Upper lobe of left lung (tissue), 4 donors: ENCODE results near the gene RASSF4.

Experiments used
- CTCF ChIP-seq, 6 experiments: fragments of 450-650 bp in 4 of 6; fragments of 200-600 bp in 2 of 6; sonication (generic) in 2 of 6; IDR thresholded peaks; one replicate each; pipeline ENCODE4 v1.5.1; 2016 to 2019; ENCODE audit warnings: antibody characterized with exemption in 6 of 6
- EP300 ChIP-seq, 4 donors: sonication (generic); formaldehyde crosslinking; IDR thresholded peaks; one replicate each; pipeline ENCODE4 v1.5.1; 2017; ENCODE audit warnings: antibody characterized with exemption in 4 of 4, control low read depth in 2 of 4
- POLR2A ChIP-seq, 4 donors: fragments of 450-650 bp; IDR thresholded peaks; one replicate each; pipeline ENCODE4 v1.5.1; 2016 to 2017; ENCODE audit warnings: antibody characterized with exemption in 4 of 4, mild to moderate bottlenecking in 2 of 4

GRCh38 chr10:44983895-44984278 is 24.3 kb downstream of the RASSF4 start:
- TF ChIP-seq CTCF (IDR thresholded peaks at IDR 0.05) (no peak), POLR2A (IDR thresholded peaks at IDR 0.05) (no peak), EP300 (IDR thresholded peaks at IDR 0.05) (no peak)
